ENCODE measurements around the gene GFER.

GFER gene

DNA sequence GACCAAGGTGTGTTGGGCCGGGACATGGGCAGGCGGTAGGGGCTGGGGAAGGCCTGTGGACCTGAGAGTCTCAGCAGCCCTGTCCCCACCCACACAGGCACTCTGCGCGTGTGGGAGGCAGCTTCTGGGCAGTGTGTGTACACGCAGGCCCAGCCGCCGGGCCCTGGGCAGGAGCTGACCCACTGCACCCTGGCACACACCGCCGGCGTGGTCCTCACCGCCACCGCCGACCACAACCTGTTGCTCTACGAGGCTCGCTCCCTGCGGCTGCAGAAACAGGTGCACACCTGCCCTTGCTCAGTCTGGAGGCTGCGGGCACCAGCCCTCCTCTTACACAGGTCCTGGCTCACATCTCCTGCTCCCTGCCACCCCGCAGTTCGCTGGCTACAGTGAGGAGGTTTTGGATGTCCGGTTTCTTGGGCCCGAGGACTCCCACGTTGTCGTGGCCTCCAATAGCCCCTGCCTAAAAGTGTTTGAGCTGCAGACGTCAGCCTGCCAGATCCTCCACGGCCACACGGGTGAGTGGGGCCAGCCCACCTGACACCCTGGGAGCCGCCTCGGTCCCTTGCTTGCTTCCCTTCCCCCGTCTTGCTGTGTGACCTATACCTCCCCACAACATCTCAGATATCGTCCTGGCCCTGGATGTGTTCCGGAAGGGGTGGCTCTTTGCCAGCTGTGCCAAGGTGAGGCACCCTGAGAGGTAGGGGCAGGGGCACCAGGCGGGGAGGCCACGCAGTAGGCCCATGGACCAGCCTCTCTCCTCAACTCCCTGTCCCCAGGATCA is 8.4 kb upstream of the GFER start:
- no peak for DNase-seq

- no peak for DNase-seq
Measured at GRCh38 chr16:1976216-1976520, 7.8 kb upstream of the GFER start.

GRCh38 chr16:1976951-1977874 is 6.8 kb upstream of the GFER start:
- DNase-seq = no peak

DNA sequence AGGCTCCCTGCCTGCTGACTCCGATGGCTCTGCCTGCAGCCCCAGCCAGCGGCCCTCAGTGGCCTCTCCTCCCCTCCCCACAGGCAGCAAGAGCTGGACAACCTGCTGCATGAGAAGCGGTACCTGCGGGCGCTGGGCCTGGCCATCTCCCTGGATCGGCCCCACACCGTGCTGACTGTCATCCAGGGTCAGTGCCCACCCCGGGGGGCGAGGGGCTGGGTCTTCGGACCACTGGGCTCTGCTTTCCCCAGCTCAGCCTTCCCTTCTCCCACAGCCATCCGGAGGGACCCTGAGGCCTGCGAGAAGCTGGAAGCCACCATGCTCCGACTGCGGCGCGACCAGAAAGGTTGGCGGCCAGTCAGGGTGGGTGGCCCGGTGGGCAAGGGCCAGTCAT is 6.1 kb upstream of the GFER start:
- DNase-seq = no peak

DNA sequence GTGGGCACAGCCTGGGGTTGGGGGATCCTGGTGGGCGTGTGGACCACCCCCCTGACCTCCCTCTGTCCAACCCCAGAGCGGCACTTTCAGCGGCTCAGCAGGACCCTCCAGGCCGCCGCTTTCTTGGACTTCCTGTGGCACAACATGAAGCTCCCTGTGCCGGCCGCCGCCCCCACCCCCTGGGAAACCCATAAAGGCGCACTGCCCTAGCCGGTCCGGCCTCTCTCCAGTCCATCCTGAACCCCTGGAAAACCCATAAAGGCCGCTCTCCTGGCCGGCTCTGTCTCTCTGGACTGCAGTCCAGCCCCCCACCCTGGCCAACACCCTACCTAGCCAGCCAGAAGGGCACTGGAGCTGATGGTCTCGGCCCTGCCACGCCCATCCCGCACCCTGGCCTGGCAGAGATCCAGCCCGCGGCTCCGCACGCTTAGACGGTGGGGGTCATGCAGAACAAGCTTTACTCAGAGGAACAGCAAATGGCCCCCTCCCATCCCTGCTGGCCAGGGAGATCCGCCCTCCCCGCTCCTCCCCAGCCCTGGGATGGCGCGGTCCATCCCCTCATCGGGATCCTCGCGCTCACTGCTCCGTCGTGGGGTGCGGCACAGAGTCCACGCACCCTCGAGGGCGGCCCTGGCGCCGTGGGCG is 5.4 kb upstream of the GFER start:
- DNase-seq = no peak

DNA sequence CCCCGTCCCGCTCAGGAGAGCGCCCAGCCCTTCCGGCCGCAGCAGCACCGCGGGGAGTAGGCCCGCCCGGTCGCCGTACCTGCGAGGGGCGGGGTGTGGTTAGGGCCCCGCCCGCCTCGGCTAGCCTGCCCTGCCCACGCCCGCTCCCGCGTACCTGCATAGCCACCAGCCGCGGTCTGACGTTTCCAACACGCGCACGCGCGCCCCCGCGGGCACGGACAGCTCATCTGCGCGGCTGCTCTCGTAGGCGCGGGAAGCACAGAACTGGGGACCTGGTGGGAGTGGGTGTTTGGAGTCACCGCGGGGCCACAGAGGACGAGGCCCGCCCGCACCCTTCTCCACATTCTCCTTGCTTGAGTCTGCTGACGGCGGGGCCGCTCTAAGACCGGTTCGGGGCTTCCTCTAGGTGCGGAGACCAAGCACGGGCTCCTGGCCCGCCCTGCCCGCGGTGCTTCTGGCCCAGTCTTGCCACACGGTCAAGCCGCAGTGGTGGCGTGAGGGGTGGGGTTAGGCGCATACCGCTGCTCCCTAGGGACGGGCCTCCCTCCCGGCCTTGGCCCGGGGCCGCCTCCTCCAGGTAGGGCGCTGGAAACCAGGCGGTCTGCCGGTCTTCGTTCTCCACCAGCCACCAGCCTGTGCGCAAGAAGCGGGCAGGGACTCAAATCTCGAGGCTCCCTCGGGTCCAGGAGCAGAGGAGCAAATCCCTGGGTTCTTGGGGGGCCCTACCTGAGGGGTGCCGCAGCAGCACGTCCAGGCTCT is 4.5 kb upstream of the GFER start:
- no peak for DNase-seq

DNA sequence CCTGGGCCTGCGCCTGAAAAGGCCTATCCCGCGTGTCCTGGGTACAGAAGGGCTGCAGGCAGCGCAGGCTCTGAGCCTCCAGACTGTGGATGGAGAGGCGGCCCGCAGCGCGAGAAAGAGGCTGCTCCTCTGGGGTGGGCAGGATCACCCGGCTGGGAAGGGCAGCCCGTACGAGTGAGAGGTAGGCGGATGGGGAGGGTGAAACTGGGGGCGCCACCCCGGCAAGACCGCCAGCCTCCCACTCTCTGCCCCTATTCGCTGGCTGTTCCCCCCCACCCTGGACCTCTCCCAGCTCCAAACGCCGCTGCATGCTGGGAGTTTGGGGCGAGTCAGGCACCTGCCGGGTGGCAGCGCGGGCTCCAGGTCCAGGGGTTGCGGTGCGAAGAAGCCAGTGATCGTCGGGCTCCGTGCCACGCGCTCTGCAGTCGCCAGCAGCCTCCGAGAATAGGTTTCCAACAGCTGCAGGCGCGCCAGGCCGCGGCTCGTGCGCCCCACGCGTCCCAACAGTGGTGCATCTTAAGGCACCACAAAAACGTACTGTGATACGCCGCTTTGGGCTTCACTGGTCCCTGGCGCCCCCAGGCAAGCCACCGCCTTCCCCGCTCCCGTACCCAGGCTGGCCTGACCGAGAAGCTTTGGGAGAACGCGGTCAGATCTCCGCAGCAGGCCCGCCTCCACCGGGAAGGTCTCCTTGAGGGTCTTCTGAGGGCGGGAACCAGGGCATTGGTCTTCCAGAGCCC is 3.8 kb upstream of the GFER start:
- peak; percentile 38 for DNase-seq

- DNase-seq = no peak
Measured at GRCh38 chr16:1980770-1981087, 3.3 kb upstream of the GFER start.

DNA sequence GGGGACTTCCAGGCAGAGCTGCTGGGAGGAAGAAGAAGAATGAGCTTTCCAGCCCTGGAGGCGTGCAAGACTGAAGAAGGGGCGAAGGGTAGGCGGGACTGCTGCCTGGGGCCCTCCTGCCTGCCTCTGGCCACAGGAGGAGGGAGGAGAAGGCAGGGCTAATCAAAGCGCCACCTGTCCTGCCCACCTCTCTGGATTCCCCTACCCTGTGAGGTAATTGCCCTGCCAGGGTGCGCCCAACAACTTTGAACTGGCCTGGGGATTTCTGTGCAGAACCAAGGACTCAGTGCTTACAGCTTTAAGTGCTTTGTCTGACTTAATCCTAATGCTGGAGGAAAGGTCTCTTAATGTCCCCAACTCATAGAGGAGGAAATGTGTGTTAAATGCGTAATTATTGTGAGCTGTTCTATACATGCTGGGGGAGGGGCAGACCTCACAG is 2.6 kb upstream of the GFER start, which contains the start of gene NOXO1:
NOXO1 (minus strand) TSS at position 72 of the 439 bp plus-strand sequence. CDS start 290 bp downstream, outside the sequence.
- peak; percentile 27 for DNase-seq

- no peak for DNase-seq
Measured at GRCh38 chr16:1982013-1982433, 2.0 kb upstream of the GFER start.

GRCh38 chr16:1982991-1983543 is 926 bp upstream of the GFER start:
- DNase-seq = no peak

DNA sequence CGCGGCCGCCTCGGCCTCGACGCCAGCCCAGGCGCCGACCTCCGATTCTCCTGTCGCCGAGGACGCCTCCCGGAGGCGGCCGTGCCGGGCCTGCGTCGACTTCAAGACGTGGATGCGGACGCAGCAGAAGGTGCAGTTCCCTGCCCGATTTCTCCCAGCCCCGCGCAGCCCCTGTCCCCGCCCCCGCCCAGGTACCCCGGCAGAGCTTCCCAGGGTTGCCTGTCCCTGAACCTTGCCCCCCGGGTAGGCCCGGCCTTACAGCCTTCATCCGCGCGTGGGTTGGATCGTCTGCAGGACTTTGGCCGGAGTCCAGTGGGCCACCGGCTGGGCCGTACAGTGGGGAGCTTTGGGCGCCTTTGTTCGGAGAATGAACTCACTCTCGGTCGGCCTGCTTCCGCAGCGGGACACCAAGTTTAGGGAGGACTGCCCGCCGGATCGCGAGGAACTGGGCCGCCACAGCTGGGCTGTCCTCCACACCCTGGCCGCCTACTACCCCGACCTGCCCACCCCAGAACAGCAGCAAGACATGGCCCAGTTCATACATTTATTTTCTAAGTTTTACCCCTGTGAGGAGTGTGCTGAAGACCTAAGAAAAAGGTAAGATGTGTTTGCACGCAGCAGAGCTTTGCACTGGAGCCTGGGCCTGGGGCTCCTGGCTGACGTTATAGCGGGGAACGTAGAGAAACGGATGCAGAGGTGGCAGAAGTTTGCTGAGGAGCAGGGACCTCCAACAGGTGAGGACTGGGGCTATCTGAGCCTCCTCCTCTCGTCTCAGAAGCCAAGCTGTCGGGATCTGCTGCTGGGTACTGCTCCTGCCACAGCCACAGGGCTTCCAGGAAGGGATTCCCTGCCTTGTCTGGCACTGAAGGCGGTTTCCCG is 593 bp downstream of the GFER start:
- peak; percentile 49 for DNase-seq

DNA sequence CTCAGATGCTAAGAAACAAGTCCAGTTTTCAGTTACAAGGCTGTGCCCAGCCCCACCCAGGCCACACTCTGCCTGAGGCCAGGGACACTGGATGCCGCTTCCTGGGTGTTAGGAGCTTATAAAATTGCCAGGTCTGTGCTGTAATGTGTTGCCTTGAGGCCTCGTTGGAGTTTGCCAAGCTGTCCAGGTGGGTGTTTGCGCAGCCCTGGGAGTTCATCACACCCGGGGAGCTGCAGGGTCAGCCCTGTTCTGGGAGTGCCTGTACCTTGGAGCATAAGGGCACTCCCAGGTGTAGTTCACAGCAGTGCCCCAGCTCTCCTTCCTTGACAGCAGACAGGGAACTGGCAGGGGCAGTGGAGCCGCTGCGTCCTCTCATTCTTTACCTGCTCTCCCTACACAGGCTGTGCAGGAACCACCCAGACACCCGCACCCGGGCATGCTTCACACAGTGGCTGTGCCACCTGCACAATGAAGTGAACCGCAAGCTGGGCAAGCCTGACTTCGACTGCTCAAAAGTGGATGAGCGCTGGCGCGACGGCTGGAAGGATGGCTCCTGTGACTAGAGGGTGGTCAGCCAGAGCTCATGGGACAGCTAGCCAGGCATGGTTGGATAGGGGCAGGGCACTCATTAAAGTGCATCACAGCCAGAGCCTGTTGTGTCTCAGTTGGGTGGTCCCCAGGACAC is 1.6 kb downstream of the GFER start:
- no peak for DNase-seq

DNA sequence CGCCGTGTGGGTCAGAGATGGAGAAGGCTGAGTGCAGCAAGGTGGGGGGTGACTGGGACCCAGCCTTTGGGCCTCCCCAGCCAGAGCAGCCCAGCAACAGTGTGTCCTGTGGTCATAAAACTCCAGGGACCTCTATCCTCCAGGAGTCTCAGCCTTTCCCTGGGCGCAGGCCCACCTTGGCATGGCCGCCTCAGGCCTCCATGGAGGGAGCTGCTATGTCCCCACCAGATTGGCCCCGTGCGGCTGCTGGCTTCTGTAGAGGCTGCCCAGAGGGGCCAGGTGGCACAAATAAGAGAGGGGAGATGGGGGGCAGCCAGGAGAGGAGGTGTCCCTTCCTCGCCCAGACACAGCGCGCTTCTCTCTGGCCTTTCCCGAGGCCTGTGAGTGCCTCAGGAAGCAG is 3.2 kb downstream of the GFER start:
- DNase-seq = no peak

DNA sequence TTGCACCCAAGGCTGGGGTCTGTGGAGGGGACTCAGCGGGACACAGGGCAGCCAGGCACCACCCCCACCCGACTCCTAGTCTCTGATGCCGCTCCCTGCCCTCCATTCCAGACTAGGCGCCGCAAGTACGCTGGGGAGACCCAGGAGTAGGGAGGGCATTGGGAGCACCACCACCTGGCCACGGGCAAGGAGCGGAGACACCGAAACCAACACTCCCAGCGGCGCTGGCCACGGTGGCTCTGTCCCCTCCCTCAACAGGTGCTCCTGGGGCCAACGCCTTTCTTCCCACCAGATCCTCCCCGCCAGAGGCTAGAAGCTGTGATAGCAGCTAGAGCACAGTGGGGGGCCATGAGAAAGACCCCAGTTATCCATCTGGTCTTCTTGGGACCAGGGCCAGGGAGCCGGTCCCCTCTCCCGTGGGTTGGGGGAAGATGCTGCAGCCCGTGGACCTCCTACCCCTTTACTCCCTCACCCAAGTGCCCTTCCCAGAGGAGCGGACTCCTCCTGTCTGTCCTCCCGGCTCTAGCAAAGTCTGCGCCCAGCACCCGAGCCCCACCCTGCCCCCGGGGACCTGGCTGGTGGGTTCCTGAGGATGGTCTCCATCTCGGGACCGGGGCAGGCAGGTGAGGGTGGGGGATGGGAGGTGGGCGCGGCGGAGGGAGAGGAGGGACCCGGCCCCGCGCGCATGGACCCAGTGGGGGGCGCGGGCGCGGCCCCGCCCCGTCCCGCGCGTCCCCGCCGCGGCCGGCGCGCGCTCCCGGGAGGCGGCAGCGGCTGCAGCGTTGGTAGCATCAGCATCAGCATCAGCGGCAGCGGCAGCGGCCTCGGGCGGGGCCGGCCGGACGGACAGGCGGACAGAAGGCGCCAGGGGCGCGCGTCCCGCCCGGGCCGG is 5.5 kb downstream of the GFER start, which contains the start of gene SYNGR3:
SYNGR3 (plus strand) TSS at position 762 of the 892 bp plus-strand sequence. CDS start 133 bp downstream, outside the sequence.
- no peak for DNase-seq

- no peak for DNase-seq
Measured at GRCh38 chr16:1990101-1990350, 6.0 kb downstream of the GFER start.

- no peak for DNase-seq
Measured at GRCh38 chr16:1990351-1991134, 6.5 kb downstream of the GFER start.

GRCh38 chr16:1991135-1991551 is 7.2 kb downstream of the GFER start:
- peak; percentile 29 for DNase-seq
